ENCODE measurements around the gene CDH26. TPM values are rescaled to one million over a fixed set of nuclear protein-coding genes. Genes with fewer than 3 reads are reported as not detected.

CDH26 gene
- total and polyA plus RNA-seq, 10 of the 15 experiments (the other 5 are each of a cell fraction or from before 2014, with no cell fraction given), result 0.03 to 0.19 (median 0.08) TPM; not detected in 4

- no peak for TF ChIP-seq NR2C2 (IDR thresholded peaks at IDR 0.05; ENCODE audit: borderline replicate concordance, control insufficient read depth, insufficient read length, low read depth)
- no peak for TF ChIP-seq MEF2B (IDR thresholded peaks at IDR 0.05; ENCODE audit: partially characterized antibody, poor library complexity, severe bottlenecking)
- TF ChIP-seq CREB1 (IDR thresholded peaks at IDR 0.05; ENCODE audit: low read depth), result no peak
Observed at GRCh38 chr20:59996108-59996507, 37.9 kb downstream of the CDH26 start (continued).

DNA sequence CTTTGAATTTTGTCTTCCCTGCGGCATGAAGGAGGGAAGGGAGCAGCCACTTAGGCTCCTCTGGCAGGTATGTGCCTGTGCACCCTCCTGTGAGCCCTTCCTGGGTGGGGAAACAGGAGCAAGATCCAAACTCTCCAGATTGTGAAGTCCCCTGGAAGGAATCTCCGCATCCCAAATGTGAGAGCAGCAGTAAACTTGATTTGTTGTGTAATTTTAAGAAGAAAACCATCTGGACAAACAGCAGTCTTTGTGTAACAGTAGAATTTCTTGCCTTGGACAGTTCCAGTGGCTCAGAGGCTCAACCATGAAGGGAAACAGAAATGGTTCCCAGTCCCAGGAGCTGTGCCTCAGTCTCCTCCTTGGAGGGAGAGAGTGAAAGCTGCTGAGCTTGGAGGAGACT, 39.7 kb downstream of the CDH26 start:
- intact Hi-C loops (cut with micrococcal nuclease; ENCODE audit: unreplicated experiment) (no loop called here), in situ Hi-C loops (cut with MboI) (no loop called here)
- POLR2A ChIA-PET, result no interaction called here
- RAD21 ChIA-PET (ENCODE audit: unreplicated experiment), result no interaction called here
- no peaks in the 10 kb centered on the region for H3K27me3 ChIP-seq (replicated peaks in 1 of 2; ENCODE audit: control insufficient read depth in 2 of 2, insufficient read depth in 2 of 2, low read length in 1 of 2)
- no peaks in the 10 kb centered on the region for H3K9me3 ChIP-seq (replicated peaks; ENCODE audit: control insufficient read depth, insufficient read depth, low read length)
- H3K4me1 ChIP-seq (ENCODE audit: control insufficient read depth, insufficient read depth, low read length), result no peaks in the 10 kb centered on the region
- H4K20me1 ChIP-seq (ENCODE audit: control insufficient read depth, insufficient read depth), result no peaks in the 10 kb centered on the region
- no peaks in the 10 kb centered on the region for H3K36me3 ChIP-seq (ENCODE audit: control insufficient read depth in 2 of 2, insufficient read depth in 2 of 2, low read length in 1 of 2)
- ATAC-seq (no peak), DNase-seq (ENCODE audit: low read depth, low spot score) (no peak), FAIRE-seq (no peak)
- no peaks in the 10 kb centered on the region for H3K79me2 ChIP-seq (ENCODE audit: control insufficient read depth, insufficient read depth, low read length)
- SMC1A ChIA-PET (ENCODE audit: uncharacterized antibody, unreplicated experiment), result interaction anchor here (0.6 to 1.6 kb wide), 2 partner anchors 12 to 43 kb away, joined by 3 read pairs; no protein-coding TSS in a partner anchor
- no peak overlapping the region for H3K4me3 ChIP-seq
- no peak overlapping the region for H2AFZ ChIP-seq (ENCODE audit: control insufficient read depth, low read depth, low read length)
- H3K27ac ChIP-seq (ENCODE audit: control insufficient read depth, insufficient read depth), result no peak overlapping the region
- WGBS (ENCODE audit: insufficient coverage, insufficient replicate concordance, low lambda C conversion rate, missing lambda C conversion rate), result 0% methylated on average over 2 of the region's 2 CpGs
- H3K9ac ChIP-seq (ENCODE audit: control insufficient read depth, insufficient read depth, low read length), result no peak overlapping the region
- CTCF ChIA-PET, result interaction anchor here (0.6 to 1.3 kb wide), 2 partner anchors 48 to 265 kb away, joined by 3 to 4 read pairs; no protein-coding TSS in a partner anchor
- no TSS peak for BruUV-seq (replicated peaks)
- H3K4me2 ChIP-seq (ENCODE audit: control insufficient read depth, insufficient read depth), result no peak overlapping the region
- no peak for TF ChIP-seq YBX1 (IDR thresholded peaks at IDR 0.05)
- TF ChIP-seq EP300 (IDR thresholded peaks at IDR 0.05; ENCODE audit: borderline replicate concordance in 1 of 2, control insufficient read depth in 1 of 2, low read depth in 2 of 2, low read length in 2 of 2), result no peak
- no peak for TF ChIP-seq SIN3A (IDR thresholded peaks at IDR 0.05; ENCODE audit: low read depth, low read length)
- TF ChIP-seq, protein P1, sequence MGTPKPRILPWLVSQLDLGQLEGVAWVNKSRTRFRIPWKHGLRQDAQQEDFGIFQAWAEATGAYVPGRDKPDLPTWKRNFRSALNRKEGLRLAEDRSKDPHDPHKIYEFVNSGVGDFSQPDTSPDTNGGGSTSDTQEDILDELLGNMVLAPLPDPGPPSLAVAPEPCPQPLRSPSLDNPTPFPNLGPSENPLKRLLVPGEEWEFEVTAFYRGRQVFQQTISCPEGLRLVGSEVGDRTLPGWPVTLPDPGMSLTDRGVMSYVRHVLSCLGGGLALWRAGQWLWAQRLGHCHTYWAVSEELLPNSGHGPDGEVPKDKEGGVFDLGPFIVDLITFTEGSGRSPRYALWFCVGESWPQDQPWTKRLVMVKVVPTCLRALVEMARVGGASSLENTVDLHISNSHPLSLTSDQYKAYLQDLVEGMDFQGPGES (IDR thresholded peaks at IDR 0.05), result no peak
- no peak for TF ChIP-seq STAT1 (conservative IDR thresholded peaks at IDR 0.05)
- TF ChIP-seq SMAD1 (IDR thresholded peaks at IDR 0.05; ENCODE audit: low read depth, partially characterized antibody), result no peak
- TF ChIP-seq E4F1 (IDR thresholded peaks at IDR 0.05; ENCODE audit: borderline replicate concordance, partially characterized antibody), result no peak
- no peak for TF ChIP-seq ZNF622 (IDR thresholded peaks at IDR 0.05)
- TF ChIP-seq FOXM1 (IDR thresholded peaks at IDR 0.05; ENCODE audit: low read depth, low read length), result no peak
- TF ChIP-seq, protein P2, sequence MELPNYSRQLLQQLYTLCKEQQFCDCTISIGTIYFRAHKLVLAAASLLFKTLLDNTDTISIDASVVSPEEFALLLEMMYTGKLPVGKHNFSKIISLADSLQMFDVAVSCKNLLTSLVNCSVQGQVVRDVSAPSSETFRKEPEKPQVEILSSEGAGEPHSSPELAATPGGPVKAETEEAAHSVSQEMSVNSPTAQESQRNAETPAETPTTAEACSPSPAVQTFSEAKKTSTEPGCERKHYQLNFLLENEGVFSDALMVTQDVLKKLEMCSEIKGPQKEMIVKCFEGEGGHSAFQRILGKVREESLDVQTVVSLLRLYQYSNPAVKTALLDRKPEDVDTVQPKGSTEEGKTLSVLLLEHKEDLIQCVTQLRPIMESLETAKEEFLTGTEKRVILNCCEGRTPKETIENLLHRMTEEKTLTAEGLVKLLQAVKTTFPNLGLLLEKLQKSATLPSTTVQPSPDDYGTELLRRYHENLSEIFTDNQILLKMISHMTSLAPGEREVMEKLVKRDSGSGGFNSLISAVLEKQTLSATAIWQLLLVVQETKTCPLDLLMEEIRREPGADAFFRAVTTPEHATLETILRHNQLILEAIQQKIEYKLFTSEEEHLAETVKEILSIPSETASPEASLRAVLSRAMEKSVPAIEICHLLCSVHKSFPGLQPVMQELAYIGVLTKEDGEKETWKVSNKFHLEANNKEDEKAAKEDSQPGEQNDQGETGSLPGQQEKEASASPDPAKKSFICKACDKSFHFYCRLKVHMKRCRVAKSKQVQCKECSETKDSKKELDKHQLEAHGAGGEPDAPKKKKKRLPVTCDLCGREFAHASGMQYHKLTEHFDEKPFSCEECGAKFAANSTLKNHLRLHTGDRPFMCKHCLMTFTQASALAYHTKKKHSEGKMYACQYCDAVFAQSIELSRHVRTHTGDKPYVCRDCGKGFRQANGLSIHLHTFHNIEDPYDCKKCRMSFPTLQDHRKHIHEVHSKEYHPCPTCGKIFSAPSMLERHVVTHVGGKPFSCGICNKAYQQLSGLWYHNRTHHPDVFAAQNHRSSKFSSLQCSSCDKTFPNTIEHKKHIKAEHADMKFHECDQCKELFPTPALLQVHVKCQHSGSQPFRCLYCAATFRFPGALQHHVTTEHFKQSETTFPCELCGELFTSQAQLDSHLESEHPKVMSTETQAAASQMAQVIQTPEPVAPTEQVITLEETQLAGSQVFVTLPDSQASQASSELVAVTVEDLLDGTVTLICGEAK (IDR thresholded peaks at IDR 0.05; ENCODE audit: borderline replicate concordance), result no peak
